Measurements from ENCODE around the gene MT1B. TPM values are rescaled to one million over a fixed set of nuclear protein-coding genes. Genes with fewer than 3 reads are reported as not detected.

MT1B gene
- total RNA-seq, 4 donors from 2014 or later: not detected

GRCh38 chr16:56607675-56608042 lies 44.0 kb upstream of the MT1B start:
- no peak for TF ChIP-seq CTCF (IDR thresholded peaks at IDR 0.05; ENCODE audit: low read depth)

GRCh38 chr16:56608043-56608875 lies 43.4 kb upstream of the MT1B start, which contains the start of gene MT2A:
MT2A (plus strand) TSS chr16:56608584; CDS start chr16:56608656, 72 bp downstream.
- no peak for TF ChIP-seq CTCF (IDR thresholded peaks at IDR 0.05; ENCODE audit: low read depth)

- no peak for TF ChIP-seq CTCF (IDR thresholded peaks at IDR 0.05; ENCODE audit: low read depth)
Observed at GRCh38 chr16:56608876-56609462, 42.7 kb upstream of the MT1B start.

GRCh38 chr16:56609463-56609921 lies 42.2 kb upstream of the MT1B start:
- TF ChIP-seq CTCF (IDR thresholded peaks at IDR 0.05; ENCODE audit: low read depth): no peak

- TF ChIP-seq CTCF (IDR thresholded peaks at IDR 0.05; ENCODE audit: low read depth): no peak
Observed at GRCh38 chr16:56610017-56610608, 41.6 kb upstream of the MT1B start.

- no peak for TF ChIP-seq CTCF (IDR thresholded peaks at IDR 0.05; ENCODE audit: low read depth)
Observed at GRCh38 chr16:56610609-56611111, 41.0 kb upstream of the MT1B start.

- TF ChIP-seq CTCF (IDR thresholded peaks at IDR 0.05; ENCODE audit: low read depth): no peak
Observed at GRCh38 chr16:56611281-56611833, 40.3 kb upstream of the MT1B start.
